ENCODE data around the gene KRT9. TPM values are rescaled to one million over a fixed set of nuclear protein-coding genes. Genes with fewer than 3 reads are reported as not detected.
"Not testable (repeated sequence)": the region's sequence is repeated elsewhere in the genome, so short reads cannot be mapped to it uniquely, and the experiment has no call there.

The KRT9 gene
- total RNA-seq, 1 experiment from 2014 or later = 0.15 TPM

DNA sequence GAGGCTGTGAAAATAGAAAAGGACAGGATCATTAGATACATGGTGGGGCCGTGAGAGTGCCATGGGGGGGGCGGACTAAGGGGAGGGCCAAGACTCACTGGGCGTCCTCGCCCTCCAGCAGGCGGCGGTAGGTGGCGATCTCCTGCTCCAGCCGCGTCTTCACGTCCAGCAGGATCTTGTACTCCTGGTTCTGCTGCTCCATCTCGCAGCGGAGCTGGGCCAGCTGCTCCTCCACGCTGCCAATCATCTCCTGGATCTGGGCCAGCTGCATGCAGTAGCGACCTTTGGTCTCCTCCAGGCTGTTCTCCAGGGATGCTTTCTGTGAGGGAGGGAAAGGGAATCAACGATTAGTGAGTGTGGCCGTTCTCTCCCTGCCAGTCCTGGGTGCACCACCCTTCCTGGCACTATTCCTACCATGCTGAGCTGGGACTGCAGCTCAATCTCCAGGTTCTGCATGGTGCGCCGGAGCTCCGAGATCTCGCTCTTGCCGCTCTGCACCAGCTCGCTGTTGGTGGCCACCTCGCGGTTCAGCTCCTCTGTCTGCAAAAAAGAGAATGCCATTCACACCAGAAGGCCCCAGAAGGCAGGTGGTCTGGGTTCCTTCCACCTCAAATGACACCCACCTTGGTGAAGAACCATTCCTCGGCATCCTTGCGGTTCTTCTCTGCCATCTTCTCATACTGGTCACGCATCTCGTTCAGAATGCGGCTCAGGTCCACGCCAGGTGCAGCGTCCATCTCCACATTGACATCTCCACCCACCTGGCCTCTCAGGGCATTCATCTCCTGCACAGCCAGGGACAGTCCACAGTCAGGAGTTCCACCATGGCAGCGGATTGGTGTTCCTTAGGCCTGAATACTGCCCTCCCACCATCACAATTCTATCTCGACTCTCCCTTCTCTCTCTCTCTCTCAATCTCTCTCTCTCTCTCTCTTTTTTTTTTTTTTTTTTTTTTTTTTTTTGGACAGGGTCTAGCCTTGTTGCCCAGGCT, 11.6 kb upstream of the KRT9 start (continued):
- TF ChIP-seq, protein P1, sequence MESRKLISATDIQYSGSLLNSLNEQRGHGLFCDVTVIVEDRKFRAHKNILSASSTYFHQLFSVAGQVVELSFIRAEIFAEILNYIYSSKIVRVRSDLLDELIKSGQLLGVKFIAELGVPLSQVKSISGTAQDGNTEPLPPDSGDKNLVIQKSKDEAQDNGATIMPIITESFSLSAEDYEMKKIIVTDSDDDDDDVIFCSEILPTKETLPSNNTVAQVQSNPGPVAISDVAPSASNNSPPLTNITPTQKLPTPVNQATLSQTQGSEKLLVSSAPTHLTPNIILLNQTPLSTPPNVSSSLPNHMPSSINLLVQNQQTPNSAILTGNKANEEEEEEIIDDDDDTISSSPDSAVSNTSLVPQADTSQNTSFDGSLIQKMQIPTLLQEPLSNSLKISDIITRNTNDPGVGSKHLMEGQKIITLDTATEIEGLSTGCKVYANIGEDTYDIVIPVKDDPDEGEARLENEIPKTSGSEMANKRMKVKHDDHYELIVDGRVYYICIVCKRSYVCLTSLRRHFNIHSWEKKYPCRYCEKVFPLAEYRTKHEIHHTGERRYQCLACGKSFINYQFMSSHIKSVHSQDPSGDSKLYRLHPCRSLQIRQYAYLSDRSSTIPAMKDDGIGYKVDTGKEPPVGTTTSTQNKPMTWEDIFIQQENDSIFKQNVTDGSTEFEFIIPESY (IDR thresholded peaks at IDR 0.05; ENCODE audit: extremely low read depth, insufficient replicate concordance, low read length) = no peak

GRCh38 chr17:41582061-41582968, 10.5 kb upstream of the KRT9 start:
- H3K36me3 ChIP-seq (ENCODE audit: control insufficient read depth in 1 of 2, insufficient read depth in 2 of 2, low read length in 2 of 2); H3K27ac ChIP-seq (ENCODE audit: low read depth, low read length); DNase-seq (ENCODE audit: low read depth, low spot score); POLR2A ChIA-PET; H3K27me3 ChIP-seq (ENCODE audit: insufficient read depth, low read length); BruUV-seq (replicated peaks); RAD21 ChIA-PET (ENCODE audit: low non-redundant PET in 1 of 2, low total read pairs in 2 of 2, uncharacterized antibody in 2 of 2, unreplicated experiment in 2 of 2); H3K79me2 ChIP-seq (ENCODE audit: insufficient read depth, low read length); ATAC-seq; H3K9ac ChIP-seq (ENCODE audit: low read length); H3K9me3 ChIP-seq (ENCODE audit: control insufficient read depth in 1 of 2, insufficient read depth in 1 of 2, low read depth in 1 of 2, low read length in 2 of 2); H3K4me2 ChIP-seq (ENCODE audit: low read length); intact Hi-C loops (cut with micrococcal nuclease); H3K9me2 ChIP-seq (ENCODE audit: insufficient read depth); H2AFZ ChIP-seq (ENCODE audit: low read depth, low read length, poor library complexity, severe bottlenecking); H3K4me3 ChIP-seq (replicated peaks in 1 of 2; ENCODE audit: low read depth in 1 of 2, low read length in 2 of 2); H4K20me1 ChIP-seq (ENCODE audit: insufficient read depth): not testable (repeated sequence)
- CTCF ChIA-PET = interaction anchor here (1.3 to 1.8 kb wide), 2 partner anchors 33 to 66 kb away, joined by 4 to 5 read pairs; no protein-coding TSS in a partner anchor
- peaks cover 17 to 36% of the 10 kb centered on the region in 2 experiments for H3K4me1 ChIP-seq (ENCODE audit: control insufficient read depth in 1 of 2, insufficient read depth in 2 of 2, low read length in 2 of 2)
